ENCODE measurements around the gene GJD3. TPM values are rescaled to one million over a fixed set of nuclear protein-coding genes. Genes with fewer than 3 reads are reported as not detected.
"Not testable (repeated sequence)": the region's sequence is repeated elsewhere in the genome, so short reads cannot be mapped to it uniquely, and the experiment has no call there.

GJD3 gene
- total RNA-seq, 4 donors from 2014 or later = 2.5 TPM; not detected in 3

DNA sequence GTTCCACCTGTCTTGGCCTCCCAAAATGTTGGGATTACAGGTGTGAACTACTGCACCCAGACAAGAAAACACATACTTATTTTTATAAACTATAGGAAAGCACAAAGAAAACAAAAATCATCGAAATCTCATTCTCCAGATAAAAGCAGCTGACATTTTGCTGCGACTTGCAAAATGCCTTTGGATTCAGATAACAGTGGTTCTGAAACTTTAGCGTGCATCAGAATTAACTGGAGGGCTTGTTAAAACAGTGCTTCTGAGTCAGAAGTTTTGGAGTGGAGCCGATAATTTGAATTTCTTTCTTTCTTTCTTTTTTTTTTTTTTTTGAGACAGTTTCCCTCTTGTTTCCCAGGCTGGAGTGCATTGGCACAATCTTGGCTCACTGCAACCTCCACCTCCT lies 17.7 kb upstream of the GJD3 start:
- ATAC-seq = no peak
- Histone ChIP-seq H3K36me3 (no peaks in the 10 kb centered on the region), H3K27ac (no peak overlapping the region), H3K4me3 (no peak overlapping the region), H3K4me1 (no peaks in the 10 kb centered on the region), H3K27me3 (peaks cover 6% of the 10 kb centered on the region), H3K9me3 (no peaks in the 10 kb centered on the region)
- WGBS, 2 donors (ENCODE audit: low coverage in 1 of 2) = 86 to 92% methylated on average over 4 of the region's 4 CpGs
- no peak for TF ChIP-seq POLR2A (IDR thresholded peaks at IDR 0.05)
- TF ChIP-seq EP300 (IDR thresholded peaks at IDR 0.05) = no peak
- TF ChIP-seq POLR2AphosphoS5 (IDR thresholded peaks at IDR 0.05) = no peak
- no peak for TF ChIP-seq CTCF (IDR thresholded peaks at IDR 0.05)

- Histone ChIP-seq H3K36me3 (no peaks in the 10 kb centered on the region), H3K27me3 (peaks cover 10% of the 10 kb centered on the region), H3K27ac (no peak overlapping the region), H3K4me1 (no peaks in the 10 kb centered on the region), H3K9me3 (no peaks in the 10 kb centered on the region), H3K4me3 (no peak overlapping the region)
- TF ChIP-seq POLR2AphosphoS5 (IDR thresholded peaks at IDR 0.05) (no peak), POLR2A (IDR thresholded peaks at IDR 0.05) (no peak), EP300 (IDR thresholded peaks at IDR 0.05) (no peak), CTCF (IDR thresholded peaks at IDR 0.05) (no peak)
- no peak for ATAC-seq
- WGBS, 2 donors (ENCODE audit: low coverage in 1 of 2) = 84 to 93% methylated on average over 4 to 5 of the region's 7 CpGs
These were observed 14.4 kb upstream of the GJD3 start for GRCh38 chr17:40378966-40379365.

GRCh38 chr17:40377832-40378231 lies 13.3 kb upstream of the GJD3 start:
- Histone ChIP-seq H3K36me3 (no peaks in the 10 kb centered on the region), H3K4me3 (no peak overlapping the region), H3K27ac (no peak overlapping the region), H3K4me1 (no peaks in the 10 kb centered on the region), H3K9me3 (no peaks in the 10 kb centered on the region), H3K27me3 (peaks cover 7% of the 10 kb centered on the region)
- TF ChIP-seq POLR2AphosphoS5 (IDR thresholded peaks at IDR 0.05) (no peak), POLR2A (IDR thresholded peaks at IDR 0.05) (no peak), CTCF (IDR thresholded peaks at IDR 0.05) (no peak), EP300 (IDR thresholded peaks at IDR 0.05) (no peak)
- ATAC-seq = no peak
- 83 to 86% methylated on average over 6 to 13 of the region's 13 CpGs for WGBS, 2 donors (ENCODE audit: low coverage in 1 of 2)

GRCh38 chr17:40376541-40376940 lies 12.0 kb upstream of the GJD3 start:
- not testable (repeated sequence) for H3K27ac ChIP-seq, H3K27me3 ChIP-seq, ATAC-seq, H3K4me1 ChIP-seq, H3K36me3 ChIP-seq, H3K4me3 ChIP-seq, H3K9me3 ChIP-seq
- 50% methylated on average over 3 of the region's 6 CpGs; no CpG with 5 or more reads in 1 of the 2 donors for WGBS, 2 donors (ENCODE audit: low coverage in 1 of 2)

DNA sequence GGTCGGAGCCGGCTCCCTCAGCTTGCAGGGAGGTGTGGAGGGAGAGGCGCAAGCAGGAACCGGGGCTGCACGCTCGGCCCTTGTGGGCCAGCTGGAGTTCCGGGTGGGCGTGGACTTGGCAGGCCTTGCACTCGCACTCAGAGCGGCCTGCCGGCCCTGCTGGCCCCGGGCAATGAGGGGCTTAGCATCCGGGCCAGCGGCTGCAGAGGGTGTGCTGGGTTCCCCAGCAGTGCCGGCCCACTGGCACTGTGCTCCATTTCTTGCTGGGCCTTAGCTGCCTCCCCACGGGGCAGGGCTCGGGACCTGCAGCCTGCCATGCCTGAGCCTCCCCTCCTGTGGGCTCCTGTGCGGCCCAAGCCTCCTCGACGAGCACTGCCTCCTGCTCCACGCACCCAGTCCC lies 11.2 kb upstream of the GJD3 start:
- not testable (repeated sequence) for H3K36me3 ChIP-seq, H3K9me3 ChIP-seq, ATAC-seq, H3K4me3 ChIP-seq, H3K27me3 ChIP-seq, H3K27ac ChIP-seq, H3K4me1 ChIP-seq
- no CpG with 5 or more reads among the region's 21 CpGs for WGBS, 2 donors (ENCODE audit: low coverage in 1 of 2)

DNA sequence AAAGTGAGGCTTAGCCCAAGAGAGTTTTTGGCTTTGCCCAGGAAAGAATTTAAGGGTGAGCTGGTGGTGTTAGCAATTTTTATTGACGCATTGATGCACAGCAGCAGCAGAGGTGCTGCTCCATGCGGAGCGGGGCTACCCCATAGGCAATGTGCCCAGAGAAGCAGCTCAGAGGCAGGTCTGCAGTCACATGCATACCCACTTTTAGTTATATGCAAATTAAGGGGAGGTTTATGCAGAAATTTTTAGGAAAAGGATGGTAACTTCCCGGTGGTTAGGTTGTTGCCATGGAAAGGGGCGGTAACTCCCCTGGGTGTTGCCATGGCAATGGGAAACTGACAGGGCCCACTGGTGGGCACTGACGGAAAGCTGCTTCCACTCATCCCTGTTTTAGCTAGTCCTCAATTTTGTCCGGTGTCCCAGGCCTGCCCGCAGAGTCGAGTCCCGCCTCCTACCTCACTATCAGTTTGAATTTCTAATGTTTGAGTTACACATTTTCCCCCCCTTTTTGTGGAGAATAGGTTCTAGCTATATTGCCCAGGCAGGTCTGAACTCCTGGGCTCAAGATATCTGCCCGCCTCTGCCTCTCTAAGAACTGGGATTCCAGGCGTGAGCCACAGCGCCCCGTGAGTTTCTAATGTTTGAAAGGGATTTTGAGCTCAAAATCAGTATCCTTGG lies 10.4 kb upstream of the GJD3 start:
- ATAC-seq = no peak
- peaks cover 4% of the 10 kb centered on the region for H3K27me3 ChIP-seq
- 81 to 85% methylated on average over 6 to 8 of the region's 14 CpGs for WGBS, 2 donors (ENCODE audit: low coverage in 1 of 2)
- TF ChIP-seq EP300 (IDR thresholded peaks at IDR 0.05) = no peak
- no peak for TF ChIP-seq POLR2AphosphoS5 (IDR thresholded peaks at IDR 0.05)
- TF ChIP-seq POLR2A (IDR thresholded peaks at IDR 0.05) = no peak
- no peak for TF ChIP-seq CTCF (IDR thresholded peaks at IDR 0.05)
- H3K36me3 ChIP-seq = no peaks in the 10 kb centered on the region
- no peak overlapping the region for H3K4me3 ChIP-seq
- H3K9me3 ChIP-seq = no peaks in the 10 kb centered on the region
- no peak overlapping the region for H3K27ac ChIP-seq
- no peaks in the 10 kb centered on the region for H3K4me1 ChIP-seq

Measured in gastroesophageal sphincter (tissue), 4 donors.